SK-N-SH (cell line): ENCODE results near the gene POP4. TPM values are rescaled to one million over a fixed set of nuclear protein-coding genes. Genes with fewer than 3 reads are reported as not detected.

Source experiments
- CTCF ChIA-PET: fragments of 300-600, 350-600 bp; formaldehyde crosslinking; extraction: SDS; loops from one replicate; lab custom pipeline; 2021; lab: Yijun Ruan, JAX
- POLR2A ChIA-PET: fragments of 350-600 bp; sonication (Branson Sonifier 250); formaldehyde crosslinking; extraction: SDS; loops from one replicate; lab custom pipeline; 2020; ENCODE audit warnings: antibody characterized with exemption, inconsistent platforms; lab: Yijun Ruan, JAX
- DNase-seq: peaks from one replicate; pipeline ENCODE4 v3.0.0; 2012
- H2AFZ ChIP-seq: fragments of 200-600 bp; sonication (generic); 2 replicates; pipeline ENCODE4 v1.8.1; 2016; ENCODE audit warnings: antibody characterized with exemption, mild to moderate bottlenecking, low read depth
- H3F3A ChIP-seq: fragments of 200-600 bp; sonication (generic); replicated peaks from 2 replicates; pipeline ENCODE3; 2016; ENCODE audit warnings: antibody characterized with exemption, mild to moderate bottlenecking; ENCODE audit not compliant: insufficient read depth
- H3K27ac ChIP-seq, 2 experiments: fragments of 200-500 bp in 1 of 2; fragments of 200-600 bp in 1 of 2; sonication (Bioruptor generic) in 1 of 2; sonication (generic), shearing (Covaris generic) in 1 of 2; 2 replicates each; pipeline versions ENCODE4 v1.5.1 to v1.6.1; 2014 to 2016; ENCODE audit warnings: low read depth in 2 of 2, inconsistent platforms in 1 of 2, low read length in 1 of 2, mild to moderate bottlenecking in 1 of 2, mixed read lengths in 1 of 2
- H3K27me3 ChIP-seq: fragments of 200-600 bp; sonication (generic), shearing (Covaris generic); 2 replicates; pipeline ENCODE4 v1.6.1; 2016; ENCODE audit warnings: mixed run types; ENCODE audit not compliant: insufficient read depth
- H3K36me3 ChIP-seq, 2 experiments: fragments of 200-500 bp in 1 of 2; fragments of 200-600 bp in 1 of 2; sonication (Bioruptor generic) in 1 of 2; sonication (generic) in 1 of 2; replicated peaks in 1 of 2; 2 replicates each; pipeline versions ENCODE3 to v1.5.1; 2014 to 2016; ENCODE audit warnings: low read length in 1 of 2, mild to moderate bottlenecking in 1 of 2; ENCODE audit not compliant: insufficient read depth in 2 of 2, control insufficient read depth in 1 of 2
- H3K4me1 ChIP-seq, 2 experiments: fragments of 200-500 bp in 1 of 2; fragments of 200-600 bp in 1 of 2; sonication (Bioruptor generic) in 1 of 2; sonication (generic), shearing (Covaris generic) in 1 of 2; 2 replicates each; pipeline versions ENCODE4 v1.5.1 to v1.6.1; 2014 to 2016; ENCODE audit warnings: low read depth in 1 of 2, low read length in 1 of 2, mixed run types in 1 of 2; ENCODE audit not compliant: insufficient read depth in 2 of 2, control insufficient read depth in 1 of 2
- H3K4me2 ChIP-seq: fragments of 200-600 bp; sonication (generic), shearing (Covaris generic); 2 replicates; pipeline ENCODE4 v1.6.1; 2017; ENCODE audit warnings: mixed run types
- H3K4me3 ChIP-seq, 2 experiments: fragments of 200-500 bp in 1 of 2; fragments of 200-600 bp in 1 of 2; sonication (Bioruptor generic) in 1 of 2; sonication (generic), shearing (Covaris generic) in 1 of 2; 2 replicates each; pipeline versions ENCODE4 v1.5.1 to v1.8.1; 2014 to 2016; ENCODE audit warnings: low read depth in 2 of 2, inconsistent platforms in 1 of 2, low read length in 1 of 2, mild to moderate bottlenecking in 1 of 2, mixed read lengths in 1 of 2, moderate library complexity in 1 of 2
- H3K79me2 ChIP-seq: fragments of 200-600 bp; sonication (generic); 2 replicates; pipeline ENCODE4 v1.8.1; 2017; ENCODE audit warnings: mild to moderate bottlenecking; ENCODE audit not compliant: insufficient read depth
- H3K9ac ChIP-seq: fragments of 200-600 bp; sonication (generic); 2 replicates; pipeline ENCODE4 v1.6.1; 2017; ENCODE audit warnings: mixed run types
- H3K9me2 ChIP-seq: fragments of 200-600 bp; sonication (generic); 2 replicates; pipeline ENCODE4 v1.6.1; 2017; ENCODE audit warnings: mixed run types
- H3K9me3 ChIP-seq: fragments of 200-600 bp; sonication (generic); 2 replicates; pipeline ENCODE4 v1.6.1; 2017; ENCODE audit warnings: mixed run types, mild to moderate bottlenecking, moderate library complexity
- H4K20me1 ChIP-seq: fragments of 200-600 bp; sonication (generic); 2 replicates; pipeline ENCODE4 v1.6.1; 2017; ENCODE audit warnings: mild to moderate bottlenecking, mixed run types; ENCODE audit not compliant: insufficient read depth
- CHD2 ChIP-seq: fragments of 150-350 bp; IDR thresholded peaks from 2 replicates; pipeline ENCODE4 v1.6.1; 2018; ENCODE audit warnings: low read length; ENCODE audit not compliant: partially characterized antibody
- CTCF ChIP-seq: fragments of 200-600 bp; sonication (generic); IDR thresholded peaks from 2 replicates; pipeline ENCODE4 v1.6.1; 2017; ENCODE audit warnings: antibody characterized with exemption, mild to moderate bottlenecking, moderate library complexity
- FOSL2 ChIP-seq: IDR thresholded peaks from 2 replicates; pipeline ENCODE4 v1.4.0; 2012; ENCODE audit warnings: low read depth, mild to moderate bottlenecking, moderate library complexity, borderline replicate concordance
- FOXJ3 ChIP-seq: sonication (generic); formaldehyde crosslinking; IDR thresholded peaks from 2 replicates; pipeline ENCODE4 v1.5.1; 2020; ENCODE audit warnings: mild to moderate bottlenecking, missing genetic modification reagents
- FOXM1 ChIP-seq: IDR thresholded peaks from 2 replicates; pipeline ENCODE4 v1.4.0; 2012; ENCODE audit warnings: low read depth, mild to moderate bottlenecking
- GABPA ChIP-seq: IDR thresholded peaks from 2 replicates; pipeline ENCODE4 v1.4.0; 2012; ENCODE audit warnings: low read depth, mild to moderate bottlenecking
- GATA2 ChIP-seq: sonication (generic); formaldehyde crosslinking; IDR thresholded peaks from 2 replicates; pipeline ENCODE4 v1.5.0; 2020; ENCODE audit warnings: mild to moderate bottlenecking, missing genetic modification reagents
- JUND ChIP-seq: IDR thresholded peaks from 2 replicates; pipeline ENCODE4 v1.4.0; 2012
- MEF2A ChIP-seq: IDR thresholded peaks from 2 replicates; pipeline ENCODE4 v1.4.0; 2012; ENCODE audit warnings: low read depth, borderline replicate concordance
- NFIC ChIP-seq: IDR thresholded peaks from 2 replicates; pipeline ENCODE4 v1.4.0; 2012; ENCODE audit warnings: borderline replicate concordance
- RAD21 ChIP-seq: IDR thresholded peaks from 2 replicates; pipeline ENCODE4 v1.6.1; 2012; ENCODE audit warnings: mild to moderate bottlenecking, low read length
- RCOR1 ChIP-seq: fragments of 150-350 bp; IDR thresholded peaks from 2 replicates; pipeline ENCODE4 v1.6.1; 2017; ENCODE audit warnings: antibody characterized with exemption, low read length
- RFX5 ChIP-seq: IDR thresholded peaks from 2 replicates; pipeline ENCODE4 v1.6.1; 2012; ENCODE audit warnings: mild to moderate bottlenecking, improper control_type of control experiment, low read length
- SMC3 ChIP-seq: IDR thresholded peaks from 2 replicates; pipeline ENCODE4 v1.6.1; 2012; ENCODE audit warnings: low read depth, low read length, improper control_type of control experiment
- TAF1 ChIP-seq: IDR thresholded peaks from 2 replicates; pipeline ENCODE4 v1.6.1; 2012; ENCODE audit warnings: low read depth, mild to moderate bottlenecking, low read length, moderate library complexity, borderline replicate concordance
- TEAD4 ChIP-seq: IDR thresholded peaks from 2 replicates; pipeline ENCODE4 v1.4.0; 2012; ENCODE audit warnings: mild to moderate bottlenecking, borderline replicate concordance; ENCODE audit not compliant: insufficient read depth
- USF2 ChIP-seq: fragments of 150-350 bp; IDR thresholded peaks from 2 replicates; pipeline ENCODE4 v1.6.1; 2017; ENCODE audit warnings: antibody characterized with exemption, low read length, low read depth, borderline replicate concordance
- YY1 ChIP-seq: IDR thresholded peaks from 2 replicates; pipeline ENCODE4 v1.4.0; 2012; ENCODE audit warnings: low read depth, mild to moderate bottlenecking
- ZBTB33 ChIP-seq: IDR thresholded peaks from 2 replicates; pipeline ENCODE4 v1.4.0; 2012; ENCODE audit warnings: low read depth, borderline replicate concordance
- WGBS: methylation state at CpG from one replicate; pipeline ENCODE4 v1.1.6; 2017; ENCODE audit warnings: low lambda C conversion rate; 5-methylcytosine and 5-hydroxymethylcytosine counted together
- polyA plus RNA-seq, 3 experiments: library from polyadenylated mRNA; depleted of rRNA; stranded (reverse); fragments of >200 nt; gene quantifications; 2 replicates each; pipeline ENCODE4 v1.2.3, GENCODE V29; 2012

The POP4 gene
- polyA plus RNA-seq, 1 of the 3 experiments (the other 2 are of a cell fraction), result 75.4 TPM

- H3K9me3 ChIP-seq, result no peaks in the 10 kb centered on the region
- H3K9ac ChIP-seq, result no peak overlapping the region
- no peak for DNase-seq
- 56% methylated on average over 5 of the region's 5 CpGs for WGBS
- no peaks in the 10 kb centered on the region for H3K79me2 ChIP-seq
- H3K9me2 ChIP-seq, result no peaks in the 10 kb centered on the region
- no peak overlapping the region for H3K27ac ChIP-seq
- no peak overlapping the region for H3K4me2 ChIP-seq
- no peak overlapping the region for H3K4me3 ChIP-seq
- CTCF ChIA-PET, result interaction anchor here (1.6 kb wide), 1 partner anchor 35 kb away, joined by 8 read pairs; no protein-coding TSS in a partner anchor
- H3K27me3 ChIP-seq, result no peaks in the 10 kb centered on the region; the same call in 1 of the 2 replicates
- POLR2A ChIA-PET, result no interaction called here
- H3K4me1 ChIP-seq, result no peaks in the 10 kb centered on the region; a peak in 1 of 4 replicates
- no peaks in the 10 kb centered on the region for H4K20me1 ChIP-seq
- TF ChIP-seq CTCF, result no peak
- TF ChIP-seq USF2, result no peak
- TF ChIP-seq TEAD4, result no peak
- TF ChIP-seq NFIC, result no peak
- no peak for TF ChIP-seq YY1
- no peak for TF ChIP-seq RCOR1
- no peak for TF ChIP-seq FOXM1
- TF ChIP-seq MEF2A, result no peak
- TF ChIP-seq RAD21, result no peak
- TF ChIP-seq GABPA, result no peak
- no peak for TF ChIP-seq CHD2
- no peak for TF ChIP-seq FOSL2
- TF ChIP-seq SMC3, result no peak
- no peak for TF ChIP-seq TAF1
- TF ChIP-seq FOXJ3 (CRISPR knock-in tag), result no peak
- no peak for TF ChIP-seq ZBTB33
- no peak for TF ChIP-seq RFX5
- TF ChIP-seq JUND, result no peak
- TF ChIP-seq GATA2, result no peak
- no peaks in the 10 kb centered on the region for H3F3A ChIP-seq
- no peaks in the 10 kb centered on the region for H3K36me3 ChIP-seq
- H2AFZ ChIP-seq, result no peak overlapping the region
These were observed 39.4 kb downstream of the POP4 start for GRCh38 chr19:29645491-29645867.
